CD1c-positive myeloid dendritic cell (primary cell): ENCODE measurements around the gene PTTG1IP.
"Not testable (repeated sequence)": the region's sequence is repeated elsewhere in the genome, so short reads cannot be mapped to it uniquely, and the experiment has no call there.

ENCODE experiments used
- DNase-seq: peaks from one replicate; pipeline ENCODE4 v3.0.0-alpha.2; 2016; ENCODE audit errors: extremely low spot score

Gene PTTG1IP

DNA sequence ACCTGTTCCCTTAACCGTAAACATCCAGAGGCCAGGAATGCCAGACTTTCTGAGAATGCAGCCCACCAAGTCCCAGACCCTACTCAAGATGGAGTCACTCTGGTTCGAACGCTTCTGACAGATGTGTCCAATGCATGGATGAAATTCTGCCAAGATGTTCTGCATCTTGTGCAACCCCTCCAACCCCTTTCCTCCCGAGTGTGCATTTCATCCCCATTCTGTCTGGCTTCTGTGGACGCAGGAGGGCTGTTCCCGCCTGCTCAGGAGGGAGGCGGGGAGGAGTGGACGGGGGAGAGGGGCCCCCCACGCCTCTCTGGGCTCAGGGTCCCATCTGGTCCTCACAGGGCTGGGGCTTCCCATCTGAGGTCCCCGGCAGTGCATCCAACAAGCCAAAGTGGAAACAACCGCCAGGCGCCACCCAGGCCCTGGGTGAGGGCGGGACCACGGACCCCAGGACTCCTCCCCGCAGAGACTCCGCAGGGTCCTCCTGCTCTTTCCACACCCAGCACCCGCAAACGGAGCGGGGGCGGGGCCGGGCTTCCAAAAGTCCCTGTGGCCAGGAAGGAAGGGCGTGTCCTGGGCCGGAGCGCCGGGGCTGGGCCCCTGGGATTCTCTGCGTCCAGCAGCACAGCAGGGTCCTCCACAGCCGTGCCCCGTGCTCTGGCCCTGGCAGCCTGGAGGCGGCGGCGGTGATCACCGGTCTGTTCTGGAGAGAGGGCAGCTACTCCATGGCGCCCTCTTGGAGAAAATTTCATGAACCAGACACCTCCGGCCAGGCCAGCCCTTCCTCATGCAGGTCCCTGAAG is 27.9 kb downstream of the PTTG1IP start:
- DNase-seq = peak; percentile 74

DNA sequence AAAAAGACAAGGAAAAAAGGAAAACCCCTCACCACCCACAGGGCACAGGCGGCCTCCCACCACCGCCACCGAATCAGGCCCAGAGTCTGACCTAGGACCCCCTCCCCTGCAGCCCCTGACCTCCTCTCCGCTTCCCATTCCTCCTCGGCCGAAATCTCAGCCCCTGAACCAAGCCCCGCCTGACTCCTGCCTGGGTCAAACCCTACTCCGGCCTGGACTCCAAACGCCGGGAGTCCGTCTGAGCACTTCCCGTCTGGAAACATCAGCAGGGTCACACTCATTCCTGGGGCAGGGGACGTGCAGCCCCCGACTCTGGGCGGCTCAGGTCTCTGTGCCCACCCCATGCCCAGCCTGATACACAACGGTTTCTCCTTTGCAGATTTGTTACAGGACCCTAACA is 29.2 kb downstream of the PTTG1IP start:
- no peak for DNase-seq

DNA sequence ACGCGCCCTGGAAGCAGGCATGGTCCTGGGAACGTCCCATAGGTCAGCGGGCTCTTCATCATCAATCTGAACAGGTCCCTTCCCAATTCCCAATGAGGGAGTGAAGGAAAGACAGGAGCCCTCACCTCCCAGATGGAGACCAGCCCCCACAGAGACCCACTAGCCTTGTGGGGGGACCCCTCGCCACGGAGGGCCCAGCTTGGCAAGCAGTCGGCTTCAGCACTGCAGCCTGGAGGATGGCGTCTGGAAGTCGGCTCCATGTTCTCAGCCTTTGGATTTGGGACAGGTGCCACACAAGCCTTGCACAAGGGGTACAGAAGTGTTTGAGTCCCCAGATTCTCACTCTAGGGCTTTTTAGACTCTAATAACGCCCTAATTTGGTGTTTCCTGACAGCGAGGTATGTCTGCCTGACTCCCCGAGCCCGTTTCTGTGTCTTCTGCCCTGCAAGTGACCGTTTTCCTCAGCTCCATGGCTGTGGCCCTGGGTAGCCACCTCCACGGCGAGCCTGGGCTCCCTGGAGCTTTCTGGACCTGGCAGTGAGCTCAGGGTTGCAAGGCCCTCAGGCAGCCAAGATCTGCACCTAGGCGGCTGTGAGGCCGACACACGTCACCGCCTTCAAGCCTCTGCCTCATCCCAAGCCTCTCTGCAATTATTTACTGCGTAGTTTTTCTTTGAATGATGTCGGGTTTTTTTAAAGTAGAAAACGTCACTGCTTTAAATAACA is 30.6 kb downstream of the PTTG1IP start:
- no peak for DNase-seq

DNA sequence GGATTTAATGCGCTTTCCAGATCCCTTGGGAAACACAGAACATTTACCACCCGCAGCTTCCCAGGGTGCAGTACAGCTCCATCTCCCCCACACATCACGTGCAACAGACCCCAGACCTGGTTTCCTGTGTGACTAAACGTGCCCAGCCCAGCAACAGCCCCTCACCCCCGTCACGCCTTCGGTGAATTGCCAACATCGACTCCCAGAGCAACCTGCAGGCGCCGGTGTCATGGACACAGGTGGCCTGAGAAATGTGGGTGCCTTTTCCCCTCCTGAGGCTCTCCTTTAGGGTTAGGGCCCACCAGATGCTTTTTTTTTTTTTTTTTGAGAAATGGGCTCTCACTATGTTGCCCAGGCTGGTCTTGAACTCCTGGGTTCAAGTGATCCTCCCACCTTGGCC is 31.4 kb downstream of the PTTG1IP start:
- no peak for DNase-seq

DNA sequence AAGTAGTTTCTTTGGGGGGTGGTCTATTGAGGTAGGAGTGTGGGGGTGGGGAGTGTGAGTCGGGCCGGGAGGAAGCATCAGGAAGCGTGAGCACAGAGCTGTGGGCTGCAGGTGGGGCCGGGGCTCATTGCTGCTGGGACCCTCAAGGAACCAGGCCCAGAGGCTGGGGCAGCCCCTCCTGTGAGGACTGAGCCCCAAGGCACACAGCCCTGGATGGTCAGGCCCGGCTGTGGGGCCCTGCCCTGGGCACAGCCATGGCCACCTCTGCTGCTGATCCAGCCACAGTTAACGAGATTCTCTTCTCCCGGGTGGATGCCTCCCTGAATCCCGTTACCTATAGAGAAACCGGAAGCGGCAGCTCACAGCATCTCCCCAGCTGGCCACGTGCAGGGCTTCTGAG is 32.7 kb downstream of the PTTG1IP start:
- DNase-seq = no peak

DNA sequence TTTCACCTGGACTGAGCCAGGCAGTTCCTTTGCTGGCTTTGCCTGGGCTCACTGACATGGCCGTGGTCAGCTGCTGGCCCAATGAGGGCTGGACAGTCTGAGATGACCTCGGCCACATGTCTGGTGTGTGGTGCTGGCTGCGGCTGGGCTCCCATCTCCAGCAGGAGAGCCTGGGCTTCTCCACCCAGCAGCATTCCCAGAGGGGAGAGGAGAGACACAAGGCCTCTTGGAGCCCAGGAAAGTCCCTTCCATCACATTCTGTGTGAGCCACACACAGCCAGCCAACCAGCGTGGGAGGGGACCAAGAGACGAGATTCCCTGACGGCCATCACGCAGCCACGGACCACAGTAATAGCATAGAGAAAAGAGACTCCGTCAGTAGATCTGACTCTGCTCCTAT is 34.5 kb downstream of the PTTG1IP start:
- DNase-seq = no peak

DNA sequence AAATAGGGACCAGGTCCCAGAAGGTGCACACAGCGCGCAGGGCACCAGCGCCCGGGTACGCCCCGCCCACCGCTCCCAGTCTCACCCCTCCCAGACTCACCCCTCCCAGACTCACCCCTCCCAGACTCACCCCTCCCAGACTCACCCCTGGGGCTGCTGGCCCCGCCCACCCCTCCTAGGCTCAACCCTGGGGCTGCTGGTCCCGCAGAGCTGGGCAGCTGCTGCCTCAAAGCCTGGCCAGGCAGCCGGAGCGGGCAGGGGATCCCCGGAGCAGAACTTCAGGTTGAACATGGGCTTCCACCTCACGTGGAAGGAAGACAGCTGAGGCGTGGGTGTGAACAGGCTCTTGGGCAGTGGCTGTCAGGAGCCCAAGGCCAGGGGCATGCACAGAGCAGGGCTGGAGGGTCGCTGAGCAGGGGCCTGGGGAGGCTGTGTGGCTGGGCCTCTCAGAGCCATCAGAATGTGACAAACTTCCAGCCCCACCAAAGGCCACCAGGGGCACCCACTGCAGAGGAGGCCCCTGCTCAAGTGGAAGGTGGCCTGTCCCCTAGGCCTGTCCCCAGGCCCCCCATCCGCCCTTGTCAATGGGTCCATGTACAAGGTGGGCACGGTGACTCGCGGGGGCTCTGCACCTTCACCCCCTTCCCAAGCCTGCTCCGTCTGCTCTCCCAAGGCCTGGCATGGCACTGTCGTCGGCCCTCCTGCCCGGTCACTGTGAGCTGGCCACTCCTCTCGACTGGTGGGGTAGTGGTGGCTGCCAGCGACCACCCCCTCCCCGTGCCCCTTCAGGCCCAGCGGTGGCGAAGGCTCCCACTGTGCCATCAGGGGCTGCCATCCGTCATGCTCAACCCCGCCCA is 35.2 kb downstream of the PTTG1IP start:
- no peak for DNase-seq

DNA sequence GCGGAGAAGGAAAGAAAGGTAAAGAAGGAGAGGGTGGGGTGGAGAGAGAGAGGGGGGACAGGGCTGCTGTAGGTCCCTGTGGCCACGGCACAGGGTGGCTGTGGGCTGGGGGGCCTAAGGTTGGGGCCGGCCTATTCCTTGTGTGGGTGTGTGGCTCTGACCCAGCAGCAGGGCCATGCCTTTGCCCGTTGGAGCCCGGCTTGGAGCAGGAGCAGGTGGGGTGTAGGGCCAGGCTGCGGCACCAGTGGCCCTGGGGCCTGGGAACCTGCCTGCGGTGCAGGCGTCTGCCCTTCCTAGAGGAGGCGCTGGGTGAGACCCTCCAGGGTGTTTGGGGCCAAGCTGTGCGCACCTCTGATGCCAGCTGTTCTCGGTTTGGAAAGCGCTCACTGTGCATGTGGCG is 36.0 kb downstream of the PTTG1IP start:
- DNase-seq = no peak

DNA sequence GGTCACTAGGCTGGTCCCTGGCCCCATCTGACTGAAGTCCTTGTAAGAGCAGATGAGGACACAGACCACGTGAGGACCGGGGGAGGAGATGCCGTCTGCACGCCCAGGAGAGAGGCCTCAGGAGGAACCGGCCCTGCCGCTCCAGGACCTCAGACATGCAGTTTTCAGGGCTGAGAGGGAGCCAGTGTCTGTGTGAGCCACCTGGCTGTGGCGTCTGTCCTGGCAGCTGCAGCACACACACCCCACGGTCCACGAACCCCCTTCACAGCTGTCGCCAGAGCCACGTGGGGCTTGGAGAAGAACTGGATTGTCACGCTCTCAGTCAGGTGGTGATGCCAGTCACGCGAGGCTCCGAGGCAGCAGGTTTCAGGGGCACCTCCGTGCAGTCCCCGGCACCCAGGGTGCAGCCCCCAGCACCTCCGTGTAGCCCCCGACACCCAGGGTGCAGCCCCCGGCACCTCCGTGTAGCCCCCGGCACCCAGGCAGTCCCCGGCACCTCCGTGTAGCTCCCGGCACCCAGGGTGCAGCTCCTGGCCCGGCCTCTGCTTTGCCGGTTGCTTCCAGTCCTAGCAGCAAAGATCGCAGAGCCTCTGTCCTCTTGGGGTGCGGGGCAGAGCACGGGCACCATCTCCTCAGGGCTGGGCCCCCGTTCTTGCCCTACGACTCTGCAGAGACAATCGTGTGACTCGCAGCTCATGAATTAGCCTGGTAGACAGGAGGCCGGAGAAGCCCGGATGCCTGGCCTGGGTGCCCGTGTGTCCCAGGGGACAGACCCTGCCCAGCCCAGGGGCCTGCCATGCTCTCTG is 36.6 kb downstream of the PTTG1IP start:
- peak; percentile 38 for DNase-seq

DNA sequence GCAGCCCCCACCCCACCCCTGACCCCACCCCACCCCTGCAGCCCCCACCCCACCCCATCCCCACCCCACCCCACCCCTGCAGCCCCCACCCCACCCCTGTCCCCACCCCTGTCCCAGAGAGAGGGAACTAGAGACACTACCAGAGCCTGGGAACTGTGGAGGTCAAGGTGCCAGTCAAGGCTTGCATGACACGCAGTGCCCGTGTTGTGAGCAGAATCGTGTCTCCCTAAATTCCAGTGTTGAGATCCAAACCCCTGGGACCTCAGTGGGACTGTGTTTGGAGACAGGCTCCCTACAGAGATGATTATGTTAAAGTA is 37.2 kb downstream of the PTTG1IP start:
- DNase-seq = no peak

DNA sequence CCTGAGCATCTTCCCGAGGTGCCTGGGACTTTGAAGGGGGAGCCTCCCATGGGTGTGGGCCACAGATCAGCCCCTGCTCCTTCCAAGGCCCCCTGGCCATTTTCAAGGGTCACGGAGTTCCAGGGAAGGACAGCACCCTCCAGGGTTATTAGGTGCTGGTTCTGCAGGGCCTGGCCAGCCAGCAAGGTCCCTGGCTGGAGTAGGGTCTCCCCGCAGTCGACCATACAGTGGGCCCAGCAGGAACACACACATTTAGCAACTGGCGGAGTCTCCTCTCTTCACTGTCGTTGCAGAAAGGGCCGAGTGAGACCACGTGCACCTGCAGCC is 37.9 kb downstream of the PTTG1IP start:
- DNase-seq = no peak

DNA sequence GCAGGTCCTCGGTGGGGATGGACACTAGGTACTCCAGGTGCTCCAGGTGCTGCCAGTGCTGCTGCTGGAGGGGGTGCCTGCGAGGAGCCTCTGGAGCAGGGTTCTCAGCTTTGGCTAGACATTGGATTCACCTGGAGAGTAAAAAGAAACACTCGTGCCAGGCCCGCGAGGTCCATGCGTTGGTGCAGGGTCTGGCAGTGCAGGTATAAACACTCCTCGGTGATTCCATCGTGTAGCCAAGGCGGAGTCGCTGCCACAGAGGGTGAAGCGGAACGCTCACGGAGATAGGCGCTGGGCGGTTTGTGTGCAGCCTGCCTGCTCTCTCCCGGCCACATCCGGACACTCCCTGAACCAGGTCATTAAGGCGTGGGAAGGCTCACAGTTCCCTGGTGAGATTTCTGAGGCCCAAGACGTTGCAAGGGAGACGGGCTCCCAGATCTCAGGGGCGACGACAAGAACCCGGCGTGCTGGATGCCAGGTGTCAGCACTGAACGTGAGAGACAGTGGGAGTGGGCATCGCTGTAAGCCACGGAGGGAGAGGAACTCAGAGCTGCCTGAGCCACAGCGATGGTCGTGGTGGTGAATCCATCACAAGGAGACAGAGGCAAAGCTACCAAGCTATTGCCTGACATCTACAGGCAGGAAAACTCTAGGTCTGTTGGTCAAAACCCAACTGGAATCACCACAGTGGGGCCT is 38.4 kb downstream of the PTTG1IP start:
- no peak for DNase-seq

DNA sequence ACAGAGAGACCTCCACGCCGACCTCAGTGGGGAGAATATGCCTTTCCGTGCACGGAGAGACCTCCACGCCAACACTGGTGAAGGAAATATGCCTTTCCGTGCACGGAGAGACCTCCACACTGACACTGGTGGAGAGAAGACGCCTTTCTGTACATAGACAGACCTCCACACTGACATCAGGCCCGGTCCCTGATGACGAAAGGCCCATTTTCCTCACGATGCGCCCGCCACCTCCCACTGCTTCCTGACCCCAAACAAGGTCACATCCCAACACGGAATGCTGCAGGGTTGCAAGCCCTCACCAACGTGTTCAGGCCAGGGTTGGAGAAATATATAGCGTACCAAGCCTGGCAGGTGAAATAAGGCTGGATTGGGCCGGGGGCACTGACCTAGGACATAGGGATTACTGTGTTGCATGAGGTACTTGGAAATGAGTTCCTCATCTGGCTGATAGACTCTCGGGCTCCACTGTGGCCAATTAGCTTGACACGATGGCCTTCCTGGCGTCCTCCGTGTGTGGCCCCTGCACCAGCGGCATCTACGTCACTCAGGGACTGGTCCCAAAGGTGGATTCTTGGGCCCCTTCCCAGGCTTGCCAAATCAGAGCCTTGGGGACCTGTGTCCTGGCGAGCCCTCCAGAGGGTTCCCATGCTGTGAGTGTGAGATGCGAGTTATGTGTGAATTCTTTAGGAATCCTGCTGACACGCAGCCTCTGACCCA is 39.1 kb downstream of the PTTG1IP start:
- no peak for DNase-seq

DNA sequence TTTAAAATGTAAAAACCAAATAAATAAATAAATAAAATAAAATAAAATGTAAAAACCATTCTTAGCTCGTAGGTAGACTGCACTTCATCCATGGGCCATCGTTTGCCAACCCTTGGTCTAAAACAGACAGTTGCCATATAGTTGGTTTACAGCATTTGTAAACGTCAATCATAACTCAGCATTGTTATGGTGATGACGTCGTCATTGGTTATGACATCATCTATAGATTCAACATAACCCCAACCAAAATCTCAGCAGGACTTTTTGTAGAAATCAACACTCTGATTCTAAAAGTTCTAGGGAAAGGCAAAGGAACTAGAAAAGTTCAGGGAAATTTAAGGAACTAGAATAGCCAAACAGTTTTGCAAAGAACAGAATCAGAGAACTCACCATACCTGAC is 39.8 kb downstream of the PTTG1IP start:
- no peak for DNase-seq

DNA sequence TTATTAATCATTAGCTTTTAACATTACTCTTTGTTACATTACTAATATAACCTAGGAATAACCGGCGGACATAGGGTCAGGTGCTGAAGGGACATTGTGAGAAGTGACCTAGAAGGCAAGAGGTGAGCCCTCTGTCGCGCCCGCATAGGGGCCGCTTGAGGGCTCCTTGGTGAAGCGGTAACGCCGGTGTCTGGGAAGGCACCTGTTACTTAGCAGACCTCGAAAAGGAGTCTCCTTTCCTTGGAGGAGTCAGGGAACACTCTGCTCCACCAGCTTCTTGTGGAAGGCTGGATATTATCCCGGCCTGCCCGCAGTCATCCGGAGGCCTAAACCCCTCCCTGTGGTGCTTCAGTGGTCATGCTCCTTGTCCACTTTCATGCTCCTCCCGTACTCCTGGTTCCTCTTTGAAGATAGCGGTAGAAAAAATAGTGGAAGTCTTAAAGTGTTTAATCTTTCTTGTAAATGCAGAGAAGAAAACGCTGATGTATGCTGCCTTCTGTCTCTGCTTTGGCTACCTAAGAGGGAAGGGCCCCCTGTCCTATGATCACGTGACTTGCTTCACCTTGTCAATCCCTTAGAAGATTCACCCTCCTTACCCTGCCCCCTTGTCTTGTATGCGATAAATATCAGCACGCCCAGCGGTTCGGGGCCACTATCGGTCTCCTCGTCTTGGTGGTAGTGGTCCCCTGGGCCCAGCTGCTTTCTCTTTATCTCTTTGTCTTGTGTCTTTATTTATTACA is 40.8 kb downstream of the PTTG1IP start:
- not testable (repeated sequence) for DNase-seq

DNA sequence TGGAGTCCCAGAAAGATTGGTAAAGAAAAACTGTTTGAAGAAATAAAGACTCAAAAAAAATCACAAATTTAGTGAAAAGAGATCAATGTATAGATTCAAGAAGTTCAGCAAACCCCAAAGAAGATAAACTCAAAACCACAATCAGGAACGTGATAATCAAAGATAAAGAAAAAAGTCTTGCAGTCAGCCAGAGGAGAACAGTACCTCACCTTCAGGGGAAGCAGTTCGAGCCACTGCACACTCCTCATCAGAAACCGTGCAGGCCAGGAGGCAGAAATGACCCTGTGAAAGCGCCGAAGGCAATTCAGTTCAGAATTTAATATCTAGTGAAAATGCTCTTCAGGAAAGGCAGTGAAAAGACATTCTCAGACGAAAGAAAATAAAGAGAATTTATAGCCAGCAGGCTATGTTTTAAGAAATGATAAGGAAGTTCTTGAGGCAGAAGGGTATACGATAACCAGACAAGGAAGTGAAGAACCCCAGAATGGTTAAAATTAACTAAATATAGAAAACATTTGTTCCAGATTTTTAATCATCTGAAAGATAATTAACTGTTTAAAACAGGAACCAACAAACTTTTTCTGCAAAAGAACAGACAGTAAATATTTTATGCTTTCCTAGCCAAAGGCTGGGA is 42.1 kb downstream of the PTTG1IP start:
- DNase-seq = no peak

DNA sequence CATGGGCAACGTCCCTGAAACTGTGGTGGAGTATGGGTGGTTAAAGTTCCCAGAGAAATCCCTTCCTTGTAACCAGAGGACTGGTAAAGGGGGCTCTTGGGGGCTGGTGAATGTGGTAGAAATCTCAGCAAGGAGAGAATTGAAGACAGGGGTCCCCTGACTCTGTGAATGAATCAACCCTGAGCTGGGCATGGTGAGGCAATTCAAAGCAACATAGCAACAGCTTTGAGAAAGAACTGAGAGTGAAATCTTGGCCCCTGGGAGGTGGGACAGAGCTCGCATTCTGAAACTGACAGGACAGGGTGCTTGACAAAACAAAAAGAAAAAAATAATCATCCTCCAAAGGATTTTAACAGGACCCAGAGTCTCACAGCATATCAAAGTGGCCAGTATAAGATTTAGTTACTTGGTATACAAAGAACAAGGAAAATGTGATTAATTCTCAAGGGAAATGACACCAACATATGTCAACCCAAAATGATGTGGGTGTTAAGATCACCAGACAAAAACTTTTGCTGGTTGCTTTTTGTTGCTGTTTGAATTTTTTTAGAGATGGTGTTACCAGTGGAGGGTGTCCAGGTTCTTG is 43.9 kb downstream of the PTTG1IP start:
- no peak for DNase-seq

DNA sequence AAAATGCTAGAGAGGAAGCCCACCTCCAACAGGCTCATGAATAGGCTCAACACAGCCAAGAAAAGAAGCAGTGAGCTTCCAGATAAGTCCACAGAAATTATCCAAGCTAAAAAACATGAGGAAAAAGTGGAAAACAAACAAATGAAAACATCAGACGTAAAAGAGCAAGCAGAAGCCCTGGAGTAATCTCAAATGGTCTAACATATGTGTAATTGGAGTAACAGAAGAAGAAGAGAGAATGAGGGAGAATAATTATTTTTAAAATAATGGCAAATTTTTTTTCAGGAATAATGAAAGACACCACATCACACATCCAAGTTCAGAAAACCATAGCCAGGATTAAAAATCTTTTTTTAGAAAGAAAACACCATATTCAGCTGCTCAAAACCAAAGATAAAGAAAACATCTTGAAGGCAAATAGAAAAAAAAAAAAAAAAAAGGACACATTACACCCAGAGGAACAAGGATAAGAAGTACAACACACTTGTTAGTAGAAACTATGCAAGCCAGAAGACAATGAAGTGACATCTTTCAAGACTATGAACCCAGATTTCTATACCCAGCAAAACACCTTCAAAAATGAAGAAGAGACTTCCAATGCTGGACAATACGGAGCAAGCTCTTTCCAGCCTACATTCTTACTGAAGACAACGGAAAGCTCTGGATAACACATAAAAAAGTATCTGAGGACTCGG is 45.0 kb downstream of the PTTG1IP start:
- DNase-seq = no peak
